Right atrium auricular region (tissue), 2 donors: ENCODE data around the gene TMEM184C. TPM values are rescaled to one million over a fixed set of nuclear protein-coding genes. Genes with fewer than 3 reads are reported as not detected.

Source experiments
- DNase-seq: peaks from one replicate; pipeline ENCODE4 v3.0.0-alpha.2; 2019; ENCODE audit warnings: low spot score
- H3K27ac ChIP-seq, 2 donors: fragments of 200-600 bp; sonication (generic); 1 replicate in 1 of 2; 2 replicates in 1 of 2; pipeline ENCODE4 v1.5.1; 2016 to 2019
- H3K27me3 ChIP-seq, 2 donors: fragments of 200-600 bp; sonication (generic); one replicate each; pipeline versions ENCODE4 v1.5.1 to v1.6.0; 2017 to 2019
- H3K36me3 ChIP-seq: fragments of 200-600 bp; sonication (generic); one replicate; pipeline ENCODE4 v1.5.1; 2016
- H3K4me1 ChIP-seq, 2 donors: fragments of 200-600 bp; sonication (generic); one replicate each; pipeline versions ENCODE4 v1.5.1 to v1.6.0; 2017 to 2019
- H3K4me3 ChIP-seq, 2 donors: fragments of 200-600 bp; sonication (generic); 1 replicate in 1 of 2; 2 replicates in 1 of 2; pipeline ENCODE4 v1.5.1; 2017 to 2019; ENCODE audit warnings: mild to moderate bottlenecking in 1 of 2, moderate library complexity in 1 of 2
- H3K9me3 ChIP-seq, 2 donors: fragments of 200-600 bp; sonication (generic); one replicate each; pipeline ENCODE4 v1.5.1; 2019
- CTCF ChIP-seq, 2 donors: fragments of 200-600 bp; sonication (generic); IDR thresholded peaks; one replicate each; pipeline ENCODE4 v1.5.1; 2019; ENCODE audit warnings: antibody characterized with exemption in 2 of 2
- total RNA-seq, 2 donors: library from RNA; depleted of rRNA; stranded (reverse); fragments of >200 nt; gene quantifications; one replicate each; pipeline ENCODE4 v1.1.0, GENCODE V29; 2016

Gene TMEM184C
- total RNA-seq, 2 donors from 2014 or later: 20.9 to 27.5 TPM

DNA sequence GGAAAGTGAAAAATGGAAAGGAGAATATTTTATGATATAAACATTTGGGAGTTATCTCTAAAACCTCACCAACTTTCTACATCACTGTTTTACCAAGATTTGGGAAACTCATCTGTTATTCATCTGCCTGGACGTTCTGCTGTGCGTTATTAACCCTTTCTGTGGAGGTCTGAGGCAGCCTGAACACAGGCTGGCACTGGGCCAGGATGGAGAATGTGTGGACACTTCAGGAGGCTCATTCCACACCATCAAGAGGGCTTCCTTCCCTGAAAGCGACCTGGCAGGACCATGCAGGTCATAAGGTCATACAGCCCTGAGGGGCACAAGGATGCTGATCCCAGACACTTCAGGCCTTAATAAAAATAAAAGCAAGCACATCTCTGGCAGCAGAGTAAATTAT lies 31.2 kb upstream of the TMEM184C start:
- no peaks in the 10 kb centered on the region for H3K27me3 ChIP-seq
- no peak overlapping the region for H3K4me3 ChIP-seq
- no peaks in the 10 kb centered on the region for H3K36me3 ChIP-seq
- no peak overlapping the region for H3K27ac ChIP-seq
- no peak for TF ChIP-seq CTCF (IDR thresholded peaks at IDR 0.05)
- H3K9me3 ChIP-seq: peaks cover 0 to 12% of the 10 kb centered on the region in 2 donors
- DNase-seq: no peak
- H3K4me1 ChIP-seq: peaks cover 0 to 14% of the 10 kb centered on the region in 2 donors

GRCh38 chr4:147586637-147587036 lies 30.6 kb upstream of the TMEM184C start:
- no peaks in the 10 kb centered on the region for H3K36me3 ChIP-seq
- H3K27ac ChIP-seq: no peak overlapping the region
- H3K9me3 ChIP-seq: peaks cover 0 to 12% of the 10 kb centered on the region in 2 donors
- TF ChIP-seq CTCF (IDR thresholded peaks at IDR 0.05): no peak
- no peaks in the 10 kb centered on the region for H3K27me3 ChIP-seq
- peaks cover 0 to 14% of the 10 kb centered on the region in 2 donors for H3K4me1 ChIP-seq
- no peak overlapping the region for H3K4me3 ChIP-seq
- DNase-seq: no peak

DNA sequence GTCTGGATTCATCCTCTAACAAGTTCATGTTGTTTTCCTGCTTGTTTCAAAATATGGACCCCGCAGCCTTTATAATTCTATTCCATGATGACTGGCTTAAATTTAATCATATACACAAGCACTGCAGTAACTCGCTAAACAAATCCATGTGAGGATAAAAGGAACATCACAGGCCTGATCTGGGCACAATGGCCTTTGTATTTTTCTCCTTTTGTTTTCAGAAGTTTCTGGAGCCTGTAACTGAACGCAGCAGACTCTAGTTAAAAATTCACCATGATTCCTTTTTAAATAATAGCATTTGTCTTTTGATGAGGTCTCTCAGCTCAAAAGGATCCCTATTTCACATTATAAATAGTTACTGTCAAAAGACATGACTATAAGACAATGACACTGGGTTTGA lies 30.2 kb upstream of the TMEM184C start:
- no peaks in the 10 kb centered on the region for H3K27me3 ChIP-seq
- peaks cover 0 to 12% of the 10 kb centered on the region in 2 donors for H3K9me3 ChIP-seq
- H3K36me3 ChIP-seq: no peaks in the 10 kb centered on the region
- DNase-seq: no peak
- no peak overlapping the region for H3K4me3 ChIP-seq
- no peak for TF ChIP-seq CTCF (IDR thresholded peaks at IDR 0.05)
- H3K27ac ChIP-seq: no peak overlapping the region
- H3K4me1 ChIP-seq: peaks cover 0 to 14% of the 10 kb centered on the region in 2 donors

DNA sequence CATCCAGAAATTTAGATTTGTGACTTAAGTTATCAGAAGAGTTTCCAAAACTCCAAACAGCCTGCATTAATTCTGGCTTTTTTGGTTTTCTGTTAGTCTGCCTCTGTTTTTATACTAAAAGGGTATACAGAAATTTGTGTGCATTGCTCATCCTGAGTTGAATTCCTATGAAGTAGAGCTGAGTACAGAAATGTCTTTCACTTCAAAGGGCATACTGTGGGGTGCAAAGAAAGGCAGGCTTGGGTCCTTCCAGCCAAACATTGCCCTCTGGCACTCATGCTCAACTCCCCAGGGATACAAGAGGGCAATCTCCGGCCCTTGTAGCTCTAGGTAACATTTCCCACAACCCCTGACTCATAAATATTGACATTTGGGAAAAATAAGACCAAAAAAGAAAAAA lies 27.6 kb upstream of the TMEM184C start:
- Histone ChIP-seq H3K36me3 (no peaks in the 10 kb centered on the region), H3K27me3 (no peaks in the 10 kb centered on the region), H3K4me1 (peaks cover 0 to 14% of the 10 kb centered on the region in 2 donors), H3K4me3 (no peak overlapping the region), H3K27ac (peak overlapping the region; percentile 9 to 51), H3K9me3 (peaks cover 0 to 9% of the 10 kb centered on the region in 2 donors)
- TF ChIP-seq CTCF (IDR thresholded peaks at IDR 0.05): no peak
- DNase-seq: no peak

DNA sequence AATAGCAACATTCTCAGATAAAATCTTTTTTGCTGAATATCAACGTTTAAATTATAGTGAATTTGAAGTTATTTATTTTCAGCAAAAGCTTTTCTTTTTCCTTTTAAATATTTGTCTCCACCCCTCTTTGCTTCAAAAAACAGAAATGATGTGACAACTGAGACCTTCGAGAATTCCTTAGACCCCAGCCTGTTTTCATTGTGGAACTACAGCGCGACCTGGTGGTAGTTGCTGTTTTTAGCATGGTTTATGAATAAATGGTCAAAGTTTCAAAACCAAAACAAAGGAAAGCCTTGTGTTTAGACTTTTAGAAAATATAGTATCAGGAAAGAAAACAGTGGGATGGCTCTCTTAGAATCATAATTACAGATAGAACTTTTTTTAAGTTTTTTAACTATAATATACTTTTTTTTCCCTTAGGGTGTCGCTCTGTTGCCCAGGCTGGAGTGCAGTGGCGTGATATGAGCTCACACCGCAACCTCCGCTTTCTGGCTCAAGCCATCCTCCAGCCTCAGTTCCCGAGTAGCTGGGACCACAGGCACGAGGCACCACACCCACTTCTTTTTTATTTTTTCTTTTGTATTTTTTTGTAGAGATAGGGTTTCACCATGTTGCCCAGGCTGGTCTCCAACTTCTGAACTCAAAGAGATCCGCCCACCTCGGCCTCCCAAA lies 26.8 kb upstream of the TMEM184C start:
- peaks cover 0 to 1% of the 10 kb centered on the region in 2 donors for H3K9me3 ChIP-seq
- H3K27ac ChIP-seq: no peak overlapping the region
- no peaks in the 10 kb centered on the region for H3K27me3 ChIP-seq
- no peak overlapping the region for H3K4me3 ChIP-seq
- no peaks in the 10 kb centered on the region for H3K36me3 ChIP-seq
- H3K4me1 ChIP-seq: peaks cover 0 to 14% of the 10 kb centered on the region in 2 donors
- peak; percentile 70 for DNase-seq
- peak in 1 of 2 donors; percentile 80 for TF ChIP-seq CTCF (IDR thresholded peaks at IDR 0.05)

DNA sequence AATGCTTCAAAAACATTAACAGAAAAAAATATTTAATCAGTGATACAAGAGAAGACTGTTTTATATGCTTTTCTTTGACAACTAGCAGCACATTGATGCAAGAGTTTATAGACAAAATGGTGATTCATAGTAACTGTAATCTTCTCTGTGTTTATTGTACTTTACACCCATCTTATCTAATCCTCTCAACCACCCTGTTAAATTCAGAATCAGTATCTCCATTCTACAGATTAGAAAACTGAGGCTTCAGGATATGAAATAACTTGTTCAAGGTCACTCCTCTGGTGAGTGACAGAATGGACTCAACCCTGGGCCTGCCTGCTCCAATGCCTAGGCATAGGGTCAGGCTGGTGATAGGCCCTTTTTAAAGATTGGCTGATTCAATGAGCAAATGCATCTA lies 26.1 kb upstream of the TMEM184C start:
- Histone ChIP-seq H3K4me1 (peaks cover 0 to 14% of the 10 kb centered on the region in 2 donors), H3K36me3 (no peaks in the 10 kb centered on the region), H3K4me3 (no peak overlapping the region), H3K27ac (no peak overlapping the region), H3K27me3 (no peaks in the 10 kb centered on the region), H3K9me3 (no peaks in the 10 kb centered on the region)
- TF ChIP-seq CTCF (IDR thresholded peaks at IDR 0.05): no peak
- DNase-seq: no peak
